ENCODE data around the gene PIKFYVE.
"Not testable (repeated sequence)": the region's sequence is repeated elsewhere in the genome, so short reads cannot be mapped to it uniquely, and the experiment has no call there.

PIKFYVE gene

GRCh38 chr2:208369091-208369490 is 103.0 kb downstream of the PIKFYVE start:
- DNase-seq (ENCODE audit: low read depth in 2 of 2) = peak in 1 of 2 donors; percentile 21
- no peak overlapping the region for H3K4me3 ChIP-seq (replicated peaks in 1 of 2; ENCODE audit: low read depth in 2 of 2, low read length in 2 of 2)
- TF ChIP-seq, protein P1, sequence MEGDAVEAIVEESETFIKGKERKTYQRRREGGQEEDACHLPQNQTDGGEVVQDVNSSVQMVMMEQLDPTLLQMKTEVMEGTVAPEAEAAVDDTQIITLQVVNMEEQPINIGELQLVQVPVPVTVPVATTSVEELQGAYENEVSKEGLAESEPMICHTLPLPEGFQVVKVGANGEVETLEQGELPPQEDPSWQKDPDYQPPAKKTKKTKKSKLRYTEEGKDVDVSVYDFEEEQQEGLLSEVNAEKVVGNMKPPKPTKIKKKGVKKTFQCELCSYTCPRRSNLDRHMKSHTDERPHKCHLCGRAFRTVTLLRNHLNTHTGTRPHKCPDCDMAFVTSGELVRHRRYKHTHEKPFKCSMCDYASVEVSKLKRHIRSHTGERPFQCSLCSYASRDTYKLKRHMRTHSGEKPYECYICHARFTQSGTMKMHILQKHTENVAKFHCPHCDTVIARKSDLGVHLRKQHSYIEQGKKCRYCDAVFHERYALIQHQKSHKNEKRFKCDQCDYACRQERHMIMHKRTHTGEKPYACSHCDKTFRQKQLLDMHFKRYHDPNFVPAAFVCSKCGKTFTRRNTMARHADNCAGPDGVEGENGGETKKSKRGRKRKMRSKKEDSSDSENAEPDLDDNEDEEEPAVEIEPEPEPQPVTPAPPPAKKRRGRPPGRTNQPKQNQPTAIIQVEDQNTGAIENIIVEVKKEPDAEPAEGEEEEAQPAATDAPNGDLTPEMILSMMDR (IDR thresholded peaks at IDR 0.05; ENCODE audit: low read depth, low read length) = no peak

- DNase-seq (ENCODE audit: low read depth in 2 of 2) = peak; percentile 22 to 36
- H3K4me3 ChIP-seq (replicated peaks in 1 of 2; ENCODE audit: low read depth in 2 of 2, low read length in 2 of 2) = no peak overlapping the region
- TF ChIP-seq, protein P1 (IDR thresholded peaks at IDR 0.05; ENCODE audit: low read depth, low read length) = no peak
These were observed 105.0 kb downstream of the PIKFYVE start for GRCh38 chr2:208370881-208371633.

- no peak overlapping the region for H3K4me3 ChIP-seq (replicated peaks in 1 of 2; ENCODE audit: low read depth in 2 of 2, low read length in 2 of 2)
- no peak for DNase-seq (ENCODE audit: low read depth in 2 of 2)
- TF ChIP-seq, protein P1 (IDR thresholded peaks at IDR 0.05; ENCODE audit: low read depth, low read length) = no peak
These were observed 105.5 kb downstream of the PIKFYVE start for GRCh38 chr2:208371634-208371935.

DNA sequence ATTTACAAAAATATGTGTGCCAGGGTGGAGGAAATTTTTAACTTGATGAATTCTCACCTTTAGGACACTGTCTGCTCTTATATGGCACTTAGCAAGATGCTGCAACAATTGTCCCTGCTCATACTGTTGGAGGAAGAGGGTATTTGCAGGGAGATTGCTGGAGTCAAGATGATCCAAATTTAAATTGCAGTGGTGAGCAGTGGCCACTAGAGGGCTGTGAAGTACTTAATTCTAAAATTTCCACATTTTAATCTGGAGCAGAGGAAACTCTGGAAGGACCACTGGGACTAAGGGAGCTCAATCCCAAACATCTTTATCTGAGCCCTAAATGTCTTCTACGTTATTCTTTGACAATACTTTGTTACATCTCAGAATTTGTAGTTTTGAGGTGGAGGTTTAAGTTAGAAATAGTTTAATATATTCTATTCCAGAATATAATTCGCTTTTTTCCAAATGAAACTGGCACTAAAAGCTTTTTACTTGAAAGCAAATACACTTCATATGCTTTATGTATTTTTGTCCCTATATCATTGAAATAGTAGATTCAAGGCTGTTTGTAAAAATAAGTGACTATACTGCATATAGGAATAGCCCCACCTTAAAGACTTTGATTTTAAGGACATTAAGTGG is 107.5 kb downstream of the PIKFYVE start:
- no peak overlapping the region for H3K4me3 ChIP-seq (replicated peaks in 1 of 2; ENCODE audit: low read depth in 2 of 2, low read length in 2 of 2)
- TF ChIP-seq, protein P1 (IDR thresholded peaks at IDR 0.05; ENCODE audit: low read depth, low read length) = peak; percentile 73
- DNase-seq (ENCODE audit: low read depth in 2 of 2) = peak; percentile 70 to 74

- no peak overlapping the region for H3K4me3 ChIP-seq (replicated peaks in 1 of 2; ENCODE audit: low read depth in 2 of 2, low read length in 2 of 2)
- TF ChIP-seq, protein P1 (IDR thresholded peaks at IDR 0.05; ENCODE audit: low read depth, low read length) = no peak
- DNase-seq (ENCODE audit: low read depth in 2 of 2) = no peak
These were observed 109.5 kb downstream of the PIKFYVE start for GRCh38 chr2:208375491-208376068.

DNA sequence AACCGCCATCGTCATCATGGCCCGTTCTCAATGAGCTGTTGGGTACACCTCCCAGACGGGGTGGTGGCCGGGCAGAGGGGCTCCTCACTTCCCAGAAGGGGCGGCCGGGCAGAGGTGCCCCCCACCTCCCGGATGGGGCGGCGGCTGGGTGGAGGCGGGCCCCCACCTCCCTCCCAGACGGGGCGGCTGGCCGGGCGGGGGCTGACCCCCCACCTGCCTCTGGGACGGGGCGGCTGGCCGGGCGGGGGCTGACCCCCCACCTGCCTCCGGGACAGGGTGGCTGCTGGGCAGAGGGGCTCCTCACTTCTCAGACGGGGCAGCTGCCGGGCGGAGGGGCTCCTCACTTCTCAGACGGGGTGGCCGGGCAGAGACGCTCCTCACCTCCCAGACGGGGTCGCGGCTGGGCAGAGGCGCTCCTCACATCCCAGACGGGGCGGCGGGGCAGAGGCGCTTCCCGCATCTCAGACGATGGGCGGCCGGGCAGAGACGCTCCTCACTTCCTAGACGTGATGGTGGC is 111.3 kb downstream of the PIKFYVE start:
- not testable (repeated sequence) for H3K4me3 ChIP-seq (replicated peaks in 1 of 2; ENCODE audit: low read depth in 2 of 2, low read length in 2 of 2); DNase-seq (ENCODE audit: low read depth in 2 of 2)

DNA sequence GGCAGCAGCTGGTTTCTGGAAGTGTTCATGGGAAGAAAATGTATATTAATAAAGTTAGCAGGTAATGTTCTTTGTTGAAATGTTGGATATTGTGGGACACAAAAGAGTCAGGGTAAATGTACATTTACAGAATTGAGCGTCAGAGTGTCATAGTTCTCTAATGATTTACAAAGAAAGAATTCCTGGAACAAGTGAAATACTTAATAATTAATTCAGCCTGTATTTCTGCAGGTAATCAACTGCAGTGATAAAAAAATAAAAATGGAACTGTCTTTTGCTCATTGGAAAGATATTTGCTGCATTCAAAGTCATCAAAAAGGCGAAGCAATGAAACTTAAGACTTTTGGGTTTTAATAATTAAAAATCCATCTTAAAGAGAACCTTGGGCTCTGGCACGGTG is 113.1 kb downstream of the PIKFYVE start:
- no peak for DNase-seq (ENCODE audit: low read depth in 2 of 2)
- H3K4me3 ChIP-seq (replicated peaks in 1 of 2; ENCODE audit: low read depth in 2 of 2, low read length in 2 of 2) = no peak overlapping the region
- TF ChIP-seq, protein P1 (IDR thresholded peaks at IDR 0.05; ENCODE audit: low read depth, low read length) = no peak
